Hepatocyte (in vitro differentiated cells): ENCODE data around the gene PAXIP1. TPM values are rescaled to one million over a fixed set of nuclear protein-coding genes. Genes with fewer than 3 reads are reported as not detected.

Experiments used
- DNase-seq: peaks from one replicate; pipeline ENCODE4 v3.0.0-alpha.2; 2016; ENCODE audit warnings: low spot score
- H2AFZ ChIP-seq: fragments of 200-600 bp; sonication (generic); 2 replicates; pipeline ENCODE4 v1.6.0; 2016; ENCODE audit warnings: antibody characterized with exemption, mild to moderate bottlenecking
- H3K27ac ChIP-seq: fragments of 200-600 bp; sonication (generic); 2 replicates; pipeline ENCODE4 v1.5.1; 2016; ENCODE audit warnings: mild to moderate bottlenecking
- H3K27me3 ChIP-seq: fragments of 200-600 bp; sonication (generic); 2 replicates; pipeline ENCODE4 v1.6.1; 2016
- H3K36me3 ChIP-seq: fragments of 200-600 bp; sonication (generic); replicated peaks from 2 replicates; pipeline ENCODE4 v1.5.1; 2016; ENCODE audit warnings: low read depth; ENCODE audit not compliant: insufficient read depth
- H3K4me1 ChIP-seq: fragments of 200-600 bp; sonication (generic); 2 replicates; pipeline ENCODE4 v1.5.1; 2016; ENCODE audit warnings: mild to moderate bottlenecking, moderate library complexity; ENCODE audit not compliant: insufficient read depth
- H3K4me2 ChIP-seq: fragments of 200-600 bp; sonication (generic); 2 replicates; pipeline ENCODE4 v1.6.0; 2016
- H3K4me3 ChIP-seq: fragments of 200-600 bp; sonication (generic); 2 replicates; pipeline ENCODE4 v1.5.1; 2016; ENCODE audit warnings: mild to moderate bottlenecking
- H3K79me2 ChIP-seq: fragments of 200-600 bp; sonication (generic); 2 replicates; pipeline ENCODE4 v1.6.0; 2017; ENCODE audit warnings: mild to moderate bottlenecking
- H3K9me2 ChIP-seq: fragments of 200-600 bp; sonication (generic); replicated peaks from 2 replicates; pipeline ENCODE4 v1.6.0; 2017; ENCODE audit warnings: mild to moderate bottlenecking; ENCODE audit not compliant: insufficient read depth
- H3K9me3 ChIP-seq: fragments of 200-600 bp; sonication (generic); 2 replicates; pipeline ENCODE4 v1.5.1; 2016; ENCODE audit warnings: low read depth, mild to moderate bottlenecking
- H4K20me1 ChIP-seq: fragments of 200-600 bp; sonication (generic); 2 replicates; pipeline ENCODE4 v1.6.0; 2016; ENCODE audit warnings: mild to moderate bottlenecking; ENCODE audit not compliant: insufficient read depth, poor library complexity, severe bottlenecking
- EZH2 ChIP-seq: fragments of 200-600 bp; sonication (generic); IDR thresholded peaks from 2 replicates; pipeline ENCODE4 v1.6.1; 2016; ENCODE audit warnings: antibody characterized with exemption, mild to moderate bottlenecking, borderline replicate concordance
- EZH2phosphoT487 ChIP-seq: fragments of 200-600 bp; sonication (generic); IDR thresholded peaks from one replicate; pipeline ENCODE4 v1.6.1; 2018; ENCODE audit warnings: antibody characterized with exemption, mild to moderate bottlenecking, low read depth, moderate library complexity; ENCODE audit not compliant: unreplicated experiment, severe bottlenecking
- WGBS: methylation state at CpG from one replicate; pipeline ENCODE4 v1.1.6; 2016; ENCODE audit warnings: low lambda C conversion rate; ENCODE audit errors: missing lambda C conversion rate; 5-methylcytosine and 5-hydroxymethylcytosine counted together
- polyA plus RNA-seq: library from polyadenylated mRNA; unstranded; fragments of >200 nt; fragmentation: Nextera tagmentation; extraction: Ambion mirVana; gene quantifications from 2 replicates; pipeline ENCODE4 v1.2.1, GENCODE V29; 2016
- total RNA-seq: library from RNA; depleted of rRNA; stranded (reverse); fragments of >200 nt; gene quantifications from 2 replicates; pipeline ENCODE4 v1.2.3, GENCODE V29; 2014
- TF ChIP-seq, protein P1 (sequence below): fragments of 200-600 bp; sonication (generic); IDR thresholded peaks from 2 replicates; pipeline ENCODE4 v1.5.1; 2016; ENCODE audit warnings: antibody characterized with exemption, mild to moderate bottlenecking; ENCODE audit not compliant: poor library complexity

Gene PAXIP1
- total and polyA plus RNA-seq, 2 experiments from 2014 or later, result 4.5 to 12.2 TPM

DNA sequence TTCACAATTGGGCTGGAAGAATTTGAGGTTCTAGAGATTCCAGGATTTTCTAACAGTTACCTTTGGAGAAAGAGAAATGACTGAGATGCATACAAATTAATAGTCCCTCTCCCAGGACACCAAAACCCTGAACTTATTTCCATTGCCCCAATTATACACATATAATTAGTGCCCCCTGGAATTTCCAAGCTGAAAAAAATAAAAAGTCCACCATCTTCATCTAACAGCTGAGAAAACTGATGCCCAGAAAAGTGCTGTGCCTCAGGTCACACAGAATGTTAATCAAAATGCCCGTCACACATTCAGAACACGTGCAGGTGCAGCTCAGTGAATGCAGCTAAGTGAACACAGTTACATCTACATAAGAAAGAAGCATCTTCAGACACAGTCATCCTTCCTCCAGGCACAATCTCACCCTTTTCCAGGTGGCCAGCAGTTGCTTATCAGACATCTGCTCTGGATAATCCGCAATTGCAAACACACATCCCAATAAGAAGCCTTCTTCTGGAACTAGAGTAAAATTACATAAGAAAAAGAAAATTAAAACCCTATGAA is 35.4 kb downstream of the PAXIP1 start:
- Histone ChIP-seq H4K20me1 (no peaks in the 10 kb centered on the region), H3K36me3 (no peaks in the 10 kb centered on the region), H3K9me3 (no peaks in the 10 kb centered on the region), H3K79me2 (no peaks in the 10 kb centered on the region), H3K4me3 (no peak overlapping the region), H3K27ac (no peak overlapping the region), H3K27me3 (no peaks in the 10 kb centered on the region), H3K4me2 (no peak overlapping the region), H2AFZ (no peak overlapping the region), H3K9me2 (no peaks in the 10 kb centered on the region), H3K4me1 (no peaks in the 10 kb centered on the region)
- WGBS, result 95% methylated on average over 3 of the region's 3 CpGs
- DNase-seq, result no peak
- no peak for TF ChIP-seq EZH2phosphoT487
- no peak for TF ChIP-seq EZH2
- TF ChIP-seq, protein P1, sequence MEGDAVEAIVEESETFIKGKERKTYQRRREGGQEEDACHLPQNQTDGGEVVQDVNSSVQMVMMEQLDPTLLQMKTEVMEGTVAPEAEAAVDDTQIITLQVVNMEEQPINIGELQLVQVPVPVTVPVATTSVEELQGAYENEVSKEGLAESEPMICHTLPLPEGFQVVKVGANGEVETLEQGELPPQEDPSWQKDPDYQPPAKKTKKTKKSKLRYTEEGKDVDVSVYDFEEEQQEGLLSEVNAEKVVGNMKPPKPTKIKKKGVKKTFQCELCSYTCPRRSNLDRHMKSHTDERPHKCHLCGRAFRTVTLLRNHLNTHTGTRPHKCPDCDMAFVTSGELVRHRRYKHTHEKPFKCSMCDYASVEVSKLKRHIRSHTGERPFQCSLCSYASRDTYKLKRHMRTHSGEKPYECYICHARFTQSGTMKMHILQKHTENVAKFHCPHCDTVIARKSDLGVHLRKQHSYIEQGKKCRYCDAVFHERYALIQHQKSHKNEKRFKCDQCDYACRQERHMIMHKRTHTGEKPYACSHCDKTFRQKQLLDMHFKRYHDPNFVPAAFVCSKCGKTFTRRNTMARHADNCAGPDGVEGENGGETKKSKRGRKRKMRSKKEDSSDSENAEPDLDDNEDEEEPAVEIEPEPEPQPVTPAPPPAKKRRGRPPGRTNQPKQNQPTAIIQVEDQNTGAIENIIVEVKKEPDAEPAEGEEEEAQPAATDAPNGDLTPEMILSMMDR, result no peak

DNA sequence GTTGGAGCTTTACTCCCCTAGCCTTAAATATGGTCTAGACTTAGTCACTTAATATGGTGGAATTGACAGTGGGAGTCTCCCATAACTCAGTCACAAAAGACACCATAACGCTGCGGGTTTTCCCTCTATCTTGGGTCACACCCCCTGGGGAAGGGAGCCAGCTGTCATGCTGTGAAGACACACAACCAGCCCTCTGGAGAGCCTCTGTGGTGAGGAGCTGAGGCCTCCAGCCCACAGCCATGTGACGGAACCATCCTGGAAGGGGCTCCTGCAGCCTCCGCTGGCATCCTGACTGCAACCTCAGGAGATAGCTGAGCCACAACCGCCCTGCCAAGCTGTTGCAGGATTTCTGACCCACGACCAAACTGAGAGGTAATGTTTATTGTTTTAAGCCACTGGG is 37.9 kb downstream of the PAXIP1 start:
- no peaks in the 10 kb centered on the region for H4K20me1 ChIP-seq
- H3K27me3 ChIP-seq, result no peaks in the 10 kb centered on the region
- no peak overlapping the region for H3K4me2 ChIP-seq
- DNase-seq, result no peak
- no peaks in the 10 kb centered on the region for H3K9me3 ChIP-seq
- H3K36me3 ChIP-seq, result no peaks in the 10 kb centered on the region
- no peak overlapping the region for H3K4me3 ChIP-seq
- H3K27ac ChIP-seq, result no peak overlapping the region
- no peaks in the 10 kb centered on the region for H3K79me2 ChIP-seq
- no peaks in the 10 kb centered on the region for H3K9me2 ChIP-seq
- H3K4me1 ChIP-seq, result no peaks in the 10 kb centered on the region
- no peak overlapping the region for H2AFZ ChIP-seq
- 83% methylated on average over 6 of the region's 6 CpGs for WGBS
- TF ChIP-seq EZH2phosphoT487 (no peak), EZH2 (no peak)
- TF ChIP-seq, protein P1, result no peak

DNA sequence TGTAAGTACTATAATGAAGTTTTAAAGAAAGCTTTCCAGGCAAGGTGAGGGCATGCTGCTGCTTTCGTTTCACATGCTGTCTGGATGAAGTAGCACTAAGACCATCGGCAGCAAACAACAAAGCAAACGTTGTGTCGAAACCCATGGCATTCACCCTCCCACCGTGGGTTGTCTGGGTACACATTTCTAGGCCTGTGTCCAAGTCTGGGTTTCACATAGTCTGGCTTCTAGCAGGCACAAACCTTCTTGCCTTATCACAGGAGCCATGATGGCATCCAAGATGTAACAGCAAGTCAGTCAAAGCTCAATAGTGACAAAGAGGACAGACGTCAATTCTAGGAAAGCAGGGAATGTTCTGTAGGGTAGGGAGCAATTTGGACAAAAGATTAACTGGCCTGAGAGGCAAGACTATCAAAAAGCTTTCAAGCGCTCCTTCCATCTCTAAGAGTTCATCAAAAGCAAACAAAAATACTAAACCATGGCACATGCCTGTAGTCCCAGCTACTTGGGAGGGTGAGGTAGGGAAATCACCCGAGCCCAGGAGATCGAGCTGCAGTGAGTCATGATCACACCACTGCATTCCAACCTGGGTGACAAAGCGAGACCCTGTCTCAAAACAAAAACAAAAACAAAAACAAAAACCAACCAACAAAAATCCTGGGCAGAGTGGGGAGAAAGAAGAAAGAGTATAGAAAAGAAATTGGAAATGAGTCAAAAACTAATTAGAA is 42.7 kb downstream of the PAXIP1 start:
- DNase-seq, result no peak
- H3K27me3 ChIP-seq, result no peaks in the 10 kb centered on the region
- H3K4me2 ChIP-seq, result no peak overlapping the region
- no peak overlapping the region for H3K4me3 ChIP-seq
- no peak overlapping the region for H3K27ac ChIP-seq
- no peaks in the 10 kb centered on the region for H3K9me2 ChIP-seq
- H2AFZ ChIP-seq, result no peak overlapping the region
- no peaks in the 10 kb centered on the region for H3K4me1 ChIP-seq
- no peaks in the 10 kb centered on the region for H4K20me1 ChIP-seq
- H3K79me2 ChIP-seq, result no peaks in the 10 kb centered on the region
- whole genome bisulfite sequencing, result 91% methylated on average over 10 of the region's 10 CpGs
- H3K9me3 ChIP-seq, result no peaks in the 10 kb centered on the region
- no peaks in the 10 kb centered on the region for H3K36me3 ChIP-seq
- TF ChIP-seq EZH2phosphoT487 (no peak), EZH2 (no peak)
- TF ChIP-seq, protein P1, result no peak
